HG03439 (cell line): ENCODE measurements around the gene BSG.
"Not testable (repeated sequence)": the region's sequence is repeated elsewhere in the genome, so short reads cannot be mapped to it uniquely, and the experiment has no call there.

Experiments
- ATAC-seq: cut with Tn5 transposase; IDR thresholded peaks from one replicate; pipeline ENCODE4 v1.9.1; 2021; ENCODE audit warnings: mild to moderate bottlenecking, moderate library complexity; ENCODE audit not compliant: unreplicated experiment

BSG gene

GRCh38 chr19:585146-585545 is 12.8 kb downstream of the BSG start:
- not testable (repeated sequence) for ATAC-seq

GRCh38 chr19:585551-586110 is 13.2 kb downstream of the BSG start:
- ATAC-seq: no peak

GRCh38 chr19:588093-588740 is 15.8 kb downstream of the BSG start:
- ATAC-seq: no peak

- ATAC-seq: no peak
Observed at GRCh38 chr19:588741-589692, 16.6 kb downstream of the BSG start.

- no peak for ATAC-seq
Observed at GRCh38 chr19:589693-590395, 17.4 kb downstream of the BSG start, which contains the start of gene HCN2. TSS of gene HCN2 (plus strand) at chr19:589881. CDS start at chr19:589946, 65 bp downstream.

GRCh38 chr19:590396-590745 is 18.0 kb downstream of the BSG start:
- no peak for ATAC-seq

DNA sequence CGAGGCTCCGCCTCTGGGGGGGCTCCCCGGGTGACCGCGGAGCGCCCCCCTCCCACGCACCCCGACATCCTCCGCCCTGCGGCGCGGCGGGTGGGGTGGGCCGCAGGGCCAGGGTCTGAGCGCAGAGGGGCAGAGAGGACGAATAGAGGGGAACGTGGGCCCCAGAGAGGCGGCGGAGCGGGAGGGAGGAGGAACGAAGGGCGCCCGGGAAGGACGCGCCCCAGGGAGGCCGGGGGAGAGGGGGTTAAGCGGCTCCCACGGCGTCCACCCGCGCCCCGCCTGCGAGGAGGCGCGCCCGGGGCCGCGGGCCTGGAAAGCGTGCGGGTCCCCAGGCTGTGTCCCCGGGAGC is 18.3 kb downstream of the BSG start:
- ATAC-seq: no peak

GRCh38 chr19:591099-591958 is 18.9 kb downstream of the BSG start:
- no peak for ATAC-seq

DNA sequence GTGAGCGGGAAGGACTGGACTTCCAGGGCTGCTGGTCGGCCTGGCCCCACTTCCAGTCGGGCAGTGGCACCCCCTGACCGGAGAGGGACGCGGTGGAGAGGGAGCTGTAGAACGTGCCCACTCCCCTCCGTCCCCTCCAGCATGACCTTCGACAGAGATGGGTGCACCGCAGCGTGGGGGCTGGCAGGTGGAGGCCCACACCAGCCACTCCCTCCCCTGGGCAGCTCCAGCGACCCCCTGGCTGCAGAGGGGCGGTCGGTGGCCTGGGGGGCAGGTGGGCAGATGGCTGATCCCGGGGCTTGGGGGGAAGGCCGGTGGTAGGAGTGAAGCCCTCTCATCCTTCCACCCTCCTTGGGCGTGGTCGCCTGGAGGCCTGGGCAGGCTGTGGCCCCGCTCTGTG is 19.7 kb downstream of the BSG start:
- no peak for ATAC-seq

DNA sequence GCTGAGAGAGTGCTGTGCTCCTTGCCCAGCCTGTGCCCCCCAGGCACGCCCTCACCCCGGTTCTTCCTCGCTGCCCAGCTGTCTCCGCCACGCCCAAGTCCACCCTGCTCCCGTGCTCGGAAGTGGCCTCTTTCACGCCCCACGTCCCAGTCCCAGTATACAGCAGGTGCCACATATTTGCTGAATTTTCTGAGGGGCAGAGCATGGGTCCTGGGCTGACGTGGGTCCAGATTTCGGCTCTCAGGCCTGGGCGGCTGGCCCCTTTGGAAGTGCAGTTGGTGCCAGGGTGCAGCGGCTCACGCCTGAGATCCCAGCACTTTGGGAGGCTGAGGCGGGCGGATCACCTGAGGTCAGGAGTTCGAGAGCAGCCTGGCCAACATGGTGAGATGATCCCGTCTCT is 20.7 kb downstream of the BSG start:
- ATAC-seq: no peak

- no peak for ATAC-seq
Observed at GRCh38 chr19:593505-593904, 21.1 kb downstream of the BSG start.

GRCh38 chr19:594265-594870 is 22.0 kb downstream of the BSG start:
- no peak for ATAC-seq

DNA sequence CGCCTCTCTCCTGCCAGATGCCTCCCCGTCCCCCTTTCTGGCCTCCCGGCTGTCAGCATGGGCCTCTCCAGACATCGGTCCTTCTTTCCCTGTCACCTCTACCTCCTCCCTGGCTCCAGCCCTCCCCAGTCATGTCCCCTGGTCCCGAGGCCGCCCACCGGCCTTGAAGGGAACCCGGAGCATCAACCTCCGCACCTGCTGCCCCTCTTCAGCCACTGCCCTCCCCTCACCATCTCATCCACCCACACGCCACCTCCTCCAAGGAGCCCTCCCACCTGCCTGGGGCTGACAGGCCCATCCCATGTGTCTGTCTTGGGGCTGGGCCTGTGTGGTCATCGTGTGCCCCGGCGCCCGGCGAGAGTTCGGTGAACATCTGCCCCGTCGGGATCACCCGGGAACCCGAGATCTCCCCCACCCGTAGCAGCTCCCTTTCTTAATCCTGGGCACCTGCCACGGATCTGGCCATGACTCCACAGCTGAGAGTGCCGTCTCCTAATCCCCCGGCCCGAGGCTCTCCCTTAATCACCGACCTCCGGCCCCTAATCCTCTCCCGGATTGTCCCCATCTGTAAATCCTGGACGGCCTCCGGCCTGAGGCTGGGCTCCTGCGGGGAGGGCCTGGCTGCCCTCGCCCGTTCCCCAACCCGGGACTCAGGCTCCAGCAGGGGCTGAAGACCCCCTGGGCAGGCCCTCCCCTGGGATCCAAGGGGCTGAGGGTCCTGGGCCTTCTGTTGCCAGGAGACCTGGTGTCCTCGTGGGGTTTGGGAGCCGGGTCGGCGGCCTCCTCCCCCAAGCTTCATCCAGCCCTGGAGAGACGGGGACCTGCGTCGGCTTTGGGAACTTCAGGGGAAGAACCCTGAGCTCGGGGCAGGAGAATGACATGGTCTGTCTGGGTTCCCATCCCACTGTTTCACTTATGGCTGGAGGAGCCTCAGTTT is 23.2 kb downstream of the BSG start:
- no peak for ATAC-seq

DNA sequence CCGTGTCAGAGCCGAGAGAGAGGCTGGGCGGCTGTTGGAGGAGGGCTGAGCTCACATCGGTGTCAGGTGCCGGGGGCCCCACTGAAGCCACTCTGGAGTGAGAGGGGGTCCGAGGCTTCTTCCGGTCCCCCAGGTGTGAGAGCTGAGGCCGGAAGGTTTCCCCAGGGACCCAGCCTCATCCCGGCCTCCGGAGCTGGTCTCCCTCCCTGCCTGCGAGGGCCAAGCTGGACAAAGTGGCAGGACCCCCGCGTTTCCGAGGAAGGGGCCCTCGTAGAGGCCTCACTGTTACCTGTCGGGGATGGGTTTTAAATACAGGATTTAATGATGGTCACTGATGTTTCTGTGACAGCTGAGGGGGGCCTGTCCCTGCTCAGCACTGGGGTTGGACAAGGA is 23.9 kb downstream of the BSG start:
- ATAC-seq: no peak

DNA sequence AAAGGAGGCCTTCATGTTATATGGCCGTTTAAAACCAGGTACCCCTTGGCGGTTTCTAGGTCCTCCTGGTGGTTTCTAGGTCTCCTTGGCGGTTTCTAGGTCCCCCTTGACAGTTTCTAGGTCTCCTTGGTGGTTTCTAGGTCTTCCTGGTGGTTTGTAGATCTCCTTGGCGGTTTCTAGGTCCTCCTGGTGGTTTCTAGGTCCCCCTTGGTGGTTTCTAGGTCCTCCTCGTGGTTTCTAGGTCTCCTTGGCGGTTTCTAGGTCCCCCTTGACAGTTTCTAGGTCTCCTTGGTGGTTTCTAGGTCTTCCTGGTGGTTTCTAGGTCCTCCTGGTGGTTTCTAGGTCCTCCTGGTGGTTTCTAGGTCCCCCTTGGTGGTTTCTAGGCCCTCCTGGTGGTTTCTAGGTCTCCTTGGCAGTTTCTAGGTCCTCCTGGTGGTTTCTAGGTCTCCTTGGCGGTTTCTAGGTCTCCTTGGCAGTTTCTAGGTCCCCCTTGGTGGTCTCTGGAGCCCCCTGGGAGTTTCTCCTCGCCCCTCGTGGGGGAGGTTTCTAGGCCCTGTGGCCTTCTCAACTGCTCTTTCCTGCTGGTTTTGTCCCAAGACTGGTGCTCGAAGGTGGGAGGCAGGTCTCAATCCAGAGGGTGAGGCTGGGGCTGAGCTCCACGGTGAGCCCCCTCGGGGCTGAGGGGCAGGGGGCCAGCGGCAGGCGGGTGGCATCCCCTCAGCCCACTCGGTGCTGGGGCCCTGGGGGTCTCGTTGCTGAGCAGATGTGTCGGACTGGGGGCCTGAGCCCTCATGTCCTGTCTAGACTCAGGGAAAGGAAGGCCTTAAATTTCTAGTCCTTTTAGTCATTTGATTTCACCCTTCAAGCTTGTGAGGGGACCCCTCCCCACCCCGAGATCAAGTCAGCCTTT is 25.3 kb downstream of the BSG start:
- ATAC-seq: no peak

GRCh38 chr19:601310-601709 is 28.9 kb downstream of the BSG start:
- ATAC-seq: no peak

GRCh38 chr19:601790-602189 is 29.4 kb downstream of the BSG start:
- no peak for ATAC-seq
